GM19193 (cell line): Measurements from ENCODE around the gene RBBP8NL.

Experiments
- POLR2A ChIP-seq: IDR thresholded peaks from 4 replicates; pipeline ENCODE4 v1.6.1; 2011; ENCODE audit not compliant: insufficient read depth, insufficient read length; ENCODE audit errors: extremely low read depth

The RBBP8NL gene

GRCh38 chr20:62453186-62453808 is 26.0 kb upstream of the RBBP8NL start:
- TF ChIP-seq POLR2A = no peak

GRCh38 chr20:62452475-62453095 is 25.2 kb upstream of the RBBP8NL start:
- no peak for TF ChIP-seq POLR2A

GRCh38 chr20:62451970-62452369 is 24.6 kb upstream of the RBBP8NL start:
- no peak for TF ChIP-seq POLR2A

GRCh38 chr20:62451156-62451767 is 23.9 kb upstream of the RBBP8NL start:
- TF ChIP-seq POLR2A = no peak

- TF ChIP-seq POLR2A = no peak
Observed at GRCh38 chr20:62449951-62450691, 22.8 kb upstream of the RBBP8NL start.

GRCh38 chr20:62448788-62449187 is 21.4 kb upstream of the RBBP8NL start:
- no peak for TF ChIP-seq POLR2A

- TF ChIP-seq POLR2A = no peak
Observed at GRCh38 chr20:62448038-62448437, 20.7 kb upstream of the RBBP8NL start.

- no peak for TF ChIP-seq POLR2A
Observed at GRCh38 chr20:62446888-62447869, 19.8 kb upstream of the RBBP8NL start.

GRCh38 chr20:62446481-62446880 is 19.1 kb upstream of the RBBP8NL start:
- TF ChIP-seq POLR2A = no peak

- no peak for TF ChIP-seq POLR2A
Observed at GRCh38 chr20:62445553-62446340, 18.4 kb upstream of the RBBP8NL start.

GRCh38 chr20:62444286-62444685 is 16.9 kb upstream of the RBBP8NL start:
- TF ChIP-seq POLR2A = no peak

GRCh38 chr20:62441987-62442539 is 14.7 kb upstream of the RBBP8NL start:
- TF ChIP-seq POLR2A = no peak

GRCh38 chr20:62439218-62439617 is 11.9 kb upstream of the RBBP8NL start:
- TF ChIP-seq POLR2A = no peak
